ENCODE data around the gene TTPAL.

The TTPAL gene

DNA sequence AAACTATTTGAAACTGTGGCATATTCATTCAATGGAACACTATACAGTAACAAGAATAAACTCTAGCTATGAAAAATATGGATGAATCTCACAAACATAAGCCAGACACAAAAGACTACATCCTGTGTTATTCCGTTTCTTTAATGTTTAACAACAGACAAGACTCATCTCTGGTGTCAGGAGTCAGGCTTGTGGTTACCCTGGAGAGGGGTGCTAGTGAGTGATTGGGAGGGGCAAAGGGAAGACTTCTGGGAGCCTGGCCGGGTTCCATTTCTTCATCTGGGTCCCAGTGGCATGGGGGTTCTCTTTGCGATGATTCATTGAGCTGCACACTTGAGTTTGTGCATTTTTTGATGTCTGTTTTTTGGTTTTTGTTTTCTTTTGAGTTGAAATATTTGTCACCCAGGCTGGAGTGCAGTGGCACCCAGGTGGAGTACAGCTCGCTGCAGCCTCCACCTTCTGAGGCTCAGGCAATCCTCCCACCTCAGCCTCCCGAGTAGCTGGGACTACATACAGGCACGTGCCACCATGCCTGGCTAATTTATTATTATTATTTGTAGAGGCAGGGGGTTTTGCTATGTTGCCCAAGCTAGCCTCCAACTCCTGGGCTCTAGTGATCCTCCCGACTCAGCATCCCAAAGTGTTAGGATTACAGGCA is 21.2 kb upstream of the TTPAL start:
- TF ChIP-seq CTCF (conservative IDR thresholded peaks at IDR 0.05), result no peak
- TF ChIP-seq ZFX (IDR thresholded peaks at IDR 0.05), result no peak
- no peak overlapping the region for H3K27ac ChIP-seq

DNA sequence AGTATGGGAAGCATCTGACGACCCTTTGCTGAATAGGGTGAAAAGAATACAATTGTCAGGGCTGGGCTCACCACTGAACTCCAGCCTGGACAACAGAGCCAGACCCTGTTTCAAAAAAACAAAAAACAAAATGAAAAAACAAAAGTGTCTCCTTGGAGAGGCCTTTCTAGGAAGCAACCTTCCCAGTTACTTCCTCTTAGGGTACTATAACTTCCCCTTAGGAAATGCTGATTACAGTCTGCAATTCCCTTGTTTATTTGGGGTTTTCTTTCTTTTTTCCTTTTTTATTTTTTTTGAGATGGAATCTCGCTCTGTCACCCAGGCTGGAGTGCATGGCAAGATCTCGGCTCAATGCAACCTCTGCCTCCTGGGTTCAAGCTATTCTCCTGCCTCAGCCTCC is 20.5 kb upstream of the TTPAL start:
- TF ChIP-seq ZFX (IDR thresholded peaks at IDR 0.05) (no peak), CTCF (conservative IDR thresholded peaks at IDR 0.05) (no peak)
- H3K27ac ChIP-seq, result no peak overlapping the region

GRCh38 chr20:44456611-44457010 is 19.1 kb upstream of the TTPAL start:
- no peak overlapping the region for H3K27ac ChIP-seq
- no peak for TF ChIP-seq CTCF (conservative IDR thresholded peaks at IDR 0.05)
- TF ChIP-seq ZFX (IDR thresholded peaks at IDR 0.05), result no peak

- TF ChIP-seq CTCF (conservative IDR thresholded peaks at IDR 0.05), result no peak
- no peak for TF ChIP-seq ZFX (IDR thresholded peaks at IDR 0.05)
- no peak overlapping the region for H3K27ac ChIP-seq
Observed at GRCh38 chr20:44457016-44457415, 18.7 kb upstream of the TTPAL start.

GRCh38 chr20:44459271-44459670 is 16.4 kb upstream of the TTPAL start:
- no peak overlapping the region for H3K27ac ChIP-seq
- TF ChIP-seq ZFX (IDR thresholded peaks at IDR 0.05), result no peak
- no peak for TF ChIP-seq CTCF (conservative IDR thresholded peaks at IDR 0.05)

- peak; percentile 68 for TF ChIP-seq CTCF (conservative IDR thresholded peaks at IDR 0.05)
- TF ChIP-seq ZFX (IDR thresholded peaks at IDR 0.05), result no peak
- no peak overlapping the region for H3K27ac ChIP-seq
Observed at GRCh38 chr20:44460795-44461141, 14.9 kb upstream of the TTPAL start.

- TF ChIP-seq ZFX (IDR thresholded peaks at IDR 0.05) (no peak), CTCF (conservative IDR thresholded peaks at IDR 0.05) (peak; percentile 45)
- H3K27ac ChIP-seq, result no peak overlapping the region
Observed at GRCh38 chr20:44461142-44461802, 14.4 kb upstream of the TTPAL start.
